Measurements from ENCODE around the gene GALNT10.

- TF ChIP-seq CTCF (IDR thresholded peaks at IDR 0.05) (no peak), POLR2A (IDR thresholded peaks at IDR 0.05) (no peak)
Measured at GRCh38 chr5:154351566-154351965, 161.0 kb downstream of the GALNT10 start.
